GM23248 (cell line): ENCODE data around the gene ZFPL1. TPM values are rescaled to one million over a fixed set of nuclear protein-coding genes. Genes with fewer than 3 reads are reported as not detected.
A peak's percentile ranks its signal among the peaks of the same experiment; 100 is the strongest.

Experiments
- DNase-seq: peaks from one replicate; pipeline ENCODE4 v3.0.0-alpha.2; 2015
- H2AFZ ChIP-seq: fragments of 200-600 bp; sonication (generic); 2 replicates; pipeline ENCODE4 v1.6.1; 2016; ENCODE audit warnings: antibody characterized with exemption
- H3F3A ChIP-seq: fragments of 200-600 bp; sonication (generic); 2 replicates; pipeline ENCODE4 v1.6.1; 2016; ENCODE audit warnings: mild to moderate bottlenecking, antibody characterized with exemption, mixed run types; ENCODE audit not compliant: insufficient read depth
- H3K27ac ChIP-seq: fragments of 200-600 bp; sonication (generic); 2 replicates; pipeline ENCODE4 v1.5.1; 2016; ENCODE audit warnings: mild to moderate bottlenecking
- H3K27me3 ChIP-seq: fragments of 200-600 bp; sonication (generic); replicated peaks from 2 replicates; pipeline ENCODE4 v1.6.1; 2016; ENCODE audit warnings: mild to moderate bottlenecking; ENCODE audit not compliant: insufficient read depth
- H3K36me3 ChIP-seq: fragments of 200-600 bp; sonication (generic); 2 replicates; pipeline ENCODE4 v1.6.1; 2016; ENCODE audit warnings: low read depth, mild to moderate bottlenecking
- H3K4me1 ChIP-seq: fragments of 200-600 bp; sonication (generic); 2 replicates; pipeline ENCODE4 v1.6.1; 2016; ENCODE audit warnings: mild to moderate bottlenecking; ENCODE audit not compliant: insufficient read depth
- H3K4me2 ChIP-seq: fragments of 200-600 bp; sonication (generic); one replicate; pipeline ENCODE4 v1.6.1; 2016; ENCODE audit warnings: mild to moderate bottlenecking; ENCODE audit not compliant: unreplicated experiment
- H3K4me3 ChIP-seq: fragments of 200-600 bp; sonication (generic); 2 replicates; pipeline ENCODE4 v1.5.1; 2016; ENCODE audit warnings: mild to moderate bottlenecking
- H3K79me2 ChIP-seq: fragments of 200-600 bp; sonication (generic); 2 replicates; pipeline ENCODE4 v1.6.1; 2016; ENCODE audit warnings: mild to moderate bottlenecking; ENCODE audit not compliant: insufficient read depth
- H3K9ac ChIP-seq: fragments of 200-600 bp; sonication (generic); 2 replicates; pipeline ENCODE4 v1.6.1; 2016; ENCODE audit warnings: mild to moderate bottlenecking
- H3K9me2 ChIP-seq: fragments of 200-600 bp; sonication (generic); 2 replicates; pipeline ENCODE4 v1.6.1; 2016; ENCODE audit warnings: mixed run types, mild to moderate bottlenecking, moderate library complexity; ENCODE audit not compliant: insufficient read depth
- H3K9me3 ChIP-seq: fragments of 200-600 bp; sonication (generic); one replicate; pipeline ENCODE4 v1.6.1; 2017; ENCODE audit warnings: low read depth
- H4K20me1 ChIP-seq: fragments of 200-600 bp; sonication (generic); 2 replicates; pipeline ENCODE4 v1.6.0; 2016; ENCODE audit not compliant: insufficient read depth
- EZH2 ChIP-seq: fragments of 200-600 bp; sonication (generic); IDR thresholded peaks from 2 replicates; pipeline ENCODE4 v1.6.1; 2018; ENCODE audit warnings: antibody characterized with exemption, mild to moderate bottlenecking; ENCODE audit not compliant: insufficient read depth, poor library complexity, severe bottlenecking
- EZH2phosphoT487 ChIP-seq: fragments of 200-600 bp; sonication (generic); IDR thresholded peaks from 2 replicates; pipeline ENCODE4 v1.6.1; 2018; ENCODE audit warnings: antibody characterized with exemption, moderate library complexity, mild to moderate bottlenecking, low read depth; ENCODE audit not compliant: insufficient read depth
- WGBS, 2 experiments: methylation state at CpG; one replicate each; pipeline ENCODE4 v1.1.6; 2015 to 2017; ENCODE audit warnings: low lambda C conversion rate in 2 of 2, low coverage in 1 of 2; ENCODE audit errors: missing lambda C conversion rate in 2 of 2; 5-methylcytosine and 5-hydroxymethylcytosine counted together
- in situ Hi-C: fragments of 300-500 bp; cut with MboI; formaldehyde crosslinking; loops from 2 replicates; pipeline ENCODE4 v1.15.0; 2020
- polyA plus RNA-seq: library from polyadenylated mRNA; unstranded; fragments of >200 nt; fragmentation: Nextera tagmentation; extraction: Ambion mirVana; gene quantifications from 2 replicates; pipeline ENCODE4 v1.2.1, GENCODE V29; 2016
- total RNA-seq: library from RNA; depleted of rRNA; stranded (reverse); fragments of >200 nt; shearing (Covaris generic); gene quantifications from 2 replicates; pipeline ENCODE4 v1.2.3, GENCODE V29; 2014

ZFPL1 gene
- total and polyA plus RNA-seq, 2 experiments from 2014 or later = 55.2 to 64.9 TPM

DNA sequence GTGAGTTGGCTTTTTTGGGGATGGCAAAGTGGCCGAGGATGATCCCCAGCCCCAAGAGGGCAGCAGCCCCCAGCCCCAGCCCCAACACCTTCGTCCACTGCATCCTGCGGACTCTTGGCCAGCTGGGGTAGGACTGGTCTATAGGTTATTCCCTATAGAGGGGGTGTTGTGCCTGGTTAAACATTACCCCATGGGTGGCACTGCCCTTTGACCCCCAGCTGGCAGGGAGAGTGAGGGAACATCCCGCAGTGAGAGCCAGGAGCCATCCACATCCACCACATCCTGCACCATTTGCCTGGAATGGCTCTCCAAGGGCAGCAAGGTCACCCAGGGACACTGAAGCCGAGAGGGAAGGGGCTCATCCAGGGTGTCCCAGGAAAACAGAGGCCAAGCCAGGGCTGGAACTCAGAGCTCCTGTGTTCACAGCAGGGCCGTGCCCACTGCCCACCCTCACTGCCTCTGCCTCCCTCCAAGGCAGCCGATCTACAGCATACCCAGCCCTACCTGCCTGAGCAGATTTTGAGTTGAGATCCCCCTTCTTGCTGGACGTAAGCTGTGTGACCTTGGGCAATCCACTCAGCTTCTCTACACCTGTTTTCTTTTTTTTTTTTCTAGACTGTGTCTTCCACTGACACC, 25.5 kb upstream of the ZFPL1 start, which contains the start of gene NAALADL1:
Gene NAALADL1 (minus strand): TSS at position 135 of the 636 bp plus-strand sequence. CDS start 32 bp downstream, at position 103.
- Histone ChIP-seq H3K4me2 (no peak within 1 kb of the TSS), H3K36me3 (no peaks in the 10 kb centered on the region), H3K9ac (no peak within 1 kb of the TSS), H3K9me2 (no peaks in the 10 kb centered on the region), H3K4me3 (no peak within 1 kb of the TSS), H3K9me3 (no peaks in the 10 kb centered on the region), H3K27me3 (no peaks in the 10 kb centered on the region), H3K27ac (no peak within 1 kb of the TSS), H3K4me1 (no peaks in the 10 kb centered on the region), H3K79me2 (no peaks in the 10 kb centered on the region), H3F3A (no peaks in the 10 kb centered on the region), H2AFZ (no peak within 1 kb of the TSS), H4K20me1 (no peaks in the 10 kb centered on the region)
- WGBS, 2 experiments = 53 to 64% methylated on average over 8 of the region's 8 CpGs
- no peak for TF ChIP-seq EZH2phosphoT487
- no peak for TF ChIP-seq EZH2
- DNase-seq = no peak
- in situ Hi-C loops = no loop called here

DNA sequence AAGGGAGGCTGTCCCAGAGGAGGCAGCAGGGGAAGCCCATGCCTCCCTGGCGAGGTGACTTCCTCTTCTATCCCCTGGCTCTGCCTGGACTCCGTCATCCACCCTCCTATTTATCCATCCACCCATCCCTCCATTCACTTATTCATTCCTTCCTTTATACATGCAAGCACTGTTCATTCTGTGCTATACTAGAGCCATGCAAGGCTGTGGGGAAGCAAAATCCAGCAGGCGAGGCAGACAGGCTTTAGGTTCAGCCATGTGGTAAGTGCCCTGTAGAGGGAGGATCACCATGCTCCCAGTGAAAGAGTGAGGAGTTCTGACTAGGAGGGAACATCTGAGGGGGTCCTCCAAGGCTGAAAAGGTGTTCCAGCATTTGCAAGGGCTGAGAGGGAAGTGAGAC, 24.5 kb upstream of the ZFPL1 start:
- Histone ChIP-seq H2AFZ (no peak overlapping the region), H3F3A (no peaks in the 10 kb centered on the region), H3K79me2 (no peaks in the 10 kb centered on the region), H3K9me3 (no peaks in the 10 kb centered on the region), H3K9ac (no peak overlapping the region), H3K4me2 (no peak overlapping the region), H3K27ac (no peak overlapping the region), H3K4me3 (no peak overlapping the region), H3K36me3 (no peaks in the 10 kb centered on the region), H3K27me3 (no peaks in the 10 kb centered on the region), H3K4me1 (no peaks in the 10 kb centered on the region), H4K20me1 (no peaks in the 10 kb centered on the region), H3K9me2 (no peaks in the 10 kb centered on the region)
- in situ Hi-C loops = no loop called here
- no peak for DNase-seq
- WGBS, 2 experiments = 13 to 28% methylated on average over 3 of the region's 3 CpGs
- no peak for TF ChIP-seq EZH2
- TF ChIP-seq EZH2phosphoT487 = no peak

- Histone ChIP-seq H3K79me2 (no peaks in the 10 kb centered on the region), H3F3A (no peaks in the 10 kb centered on the region), H3K36me3 (no peaks in the 10 kb centered on the region), H3K27me3 (no peaks in the 10 kb centered on the region), H3K27ac (no peak overlapping the region), H3K4me1 (no peaks in the 10 kb centered on the region), H4K20me1 (no peaks in the 10 kb centered on the region), H3K9me2 (no peaks in the 10 kb centered on the region), H3K4me3 (no peak overlapping the region), H3K4me2 (no peak overlapping the region), H3K9ac (no peak overlapping the region), H2AFZ (no peak overlapping the region), H3K9me3 (no peaks in the 10 kb centered on the region)
- TF ChIP-seq EZH2 (no peak), EZH2phosphoT487 (no peak)
- in situ Hi-C loops = no loop called here
- WGBS, 2 experiments = 51 to 52% methylated on average over 10 of the region's 10 CpGs
- DNase-seq = peak; percentile 20
Measured at GRCh38 chr11:65059959-65060824, 23.8 kb upstream of the ZFPL1 start.

DNA sequence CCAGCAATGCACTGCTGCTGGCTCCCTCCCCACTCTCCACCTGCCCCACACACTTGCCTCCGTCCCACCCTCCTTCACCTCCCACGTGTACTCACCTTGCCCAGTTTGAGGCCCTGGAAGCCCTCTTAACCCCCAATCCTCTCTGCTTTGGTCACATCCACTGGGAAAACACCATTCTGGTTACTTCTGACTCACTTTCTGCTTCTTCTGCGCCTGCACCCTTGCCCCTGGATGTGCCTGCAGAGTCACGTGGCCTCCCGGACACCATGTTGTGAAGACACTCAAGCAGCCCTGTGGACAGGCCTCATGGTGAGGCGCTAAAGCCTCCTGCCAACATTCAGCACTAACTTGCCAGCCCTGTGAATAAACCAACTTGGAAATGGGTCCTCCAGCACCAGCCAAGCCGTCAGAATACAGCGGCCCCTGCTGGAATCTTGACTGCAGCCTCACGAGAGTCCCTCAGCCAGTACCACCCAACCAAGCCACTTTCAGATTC, 23.1 kb upstream of the ZFPL1 start:
- no peaks in the 10 kb centered on the region for H3K9me3 ChIP-seq
- no peak overlapping the region for H3K9ac ChIP-seq
- TF ChIP-seq EZH2phosphoT487 = no peak
- TF ChIP-seq EZH2 = no peak
- no peaks in the 10 kb centered on the region for H3K36me3 ChIP-seq
- no peaks in the 10 kb centered on the region for H3K79me2 ChIP-seq
- WGBS, 2 experiments = 52 to 53% methylated on average over 9 of the region's 9 CpGs
- in situ Hi-C loops = no loop called here
- no peaks in the 10 kb centered on the region for H3K27me3 ChIP-seq
- H4K20me1 ChIP-seq = no peaks in the 10 kb centered on the region
- H3F3A ChIP-seq = no peaks in the 10 kb centered on the region
- no peaks in the 10 kb centered on the region for H3K4me1 ChIP-seq
- peak; percentile 48 for DNase-seq
- H2AFZ ChIP-seq = no peak overlapping the region
- no peaks in the 10 kb centered on the region for H3K9me2 ChIP-seq
- H3K4me2 ChIP-seq = no peak overlapping the region
- no peak overlapping the region for H3K27ac ChIP-seq
- no peak overlapping the region for H3K4me3 ChIP-seq
